Renal cortical epithelial cell (primary cell): ENCODE results near the gene CTNS. TPM values are rescaled to one million over a fixed set of nuclear protein-coding genes. Genes with fewer than 3 reads are reported as not detected.

ENCODE experiments used
- DNase-seq: peaks from one replicate; pipeline ENCODE4 v3.0.0-alpha.2; 2011; ENCODE audit warnings: low read depth
- total RNA-seq: library from RNA; depleted of rRNA; stranded (reverse); fragments of >200 nt; gene quantifications from 2 replicates; pipeline ENCODE4 v1.2.3, GENCODE V29; 2014

CTNS gene
- total RNA-seq: 14.2 and 17.8 TPM in 2 replicates

GRCh38 chr17:3636154-3636907, at the start of gene CTNS, which contains the start of gene SHPK:
Gene CTNS, plus strand, starts transcription at chr17:3636760. Its CDS starts 3,447 bp downstream, at chr17:3640207.
Gene SHPK, minus strand, starts transcription at chr17:3636250. Its CDS starts 31 bp downstream, at chr17:3636219.
- DNase-seq: peak; percentile 90

DNA sequence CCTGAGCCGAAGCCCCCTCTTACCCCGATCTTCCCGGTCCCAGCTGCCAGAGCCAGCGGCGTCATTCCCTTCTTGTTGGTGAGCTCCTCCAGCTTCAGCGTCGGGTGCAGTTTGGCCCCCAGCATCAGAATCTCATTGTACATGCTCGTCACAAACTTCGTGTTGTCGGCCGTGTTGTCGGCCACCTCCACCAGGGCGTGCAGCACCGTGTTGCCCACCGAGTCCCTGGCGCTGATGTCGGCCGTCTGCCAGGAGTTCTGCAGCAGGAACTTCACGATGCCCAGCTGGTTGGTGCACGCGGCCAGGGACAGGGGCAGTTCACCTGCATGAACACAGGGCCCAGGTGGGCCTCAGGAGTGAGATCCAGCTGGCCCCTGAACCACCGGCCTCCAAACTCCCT, 46.8 kb upstream of the CTNS start:
- DNase-seq: no peak

GRCh38 chr17:3590231-3590630, 46.3 kb upstream of the CTNS start:
- DNase-seq: no peak

DNA sequence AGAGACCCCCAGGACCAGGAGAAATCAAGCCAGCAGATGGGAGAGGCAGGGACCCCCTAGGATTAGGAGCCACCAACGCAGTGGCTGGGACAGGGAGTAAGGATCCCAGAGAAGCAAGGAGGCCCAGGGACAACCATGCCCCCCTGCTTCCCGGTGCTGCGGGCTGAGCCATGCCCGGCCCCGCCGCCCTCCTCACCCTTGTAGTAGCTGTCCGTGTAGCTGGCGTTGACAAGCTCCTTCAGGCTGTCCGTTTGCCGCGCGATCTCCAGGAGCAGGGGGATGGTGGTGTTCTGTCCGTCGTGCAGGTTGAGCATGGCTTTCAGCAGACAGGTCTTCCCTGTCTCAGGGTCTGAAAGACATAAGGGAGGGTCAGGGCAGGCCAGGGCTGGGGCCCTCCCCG, 45.8 kb upstream of the CTNS start:
- DNase-seq: no peak

DNA sequence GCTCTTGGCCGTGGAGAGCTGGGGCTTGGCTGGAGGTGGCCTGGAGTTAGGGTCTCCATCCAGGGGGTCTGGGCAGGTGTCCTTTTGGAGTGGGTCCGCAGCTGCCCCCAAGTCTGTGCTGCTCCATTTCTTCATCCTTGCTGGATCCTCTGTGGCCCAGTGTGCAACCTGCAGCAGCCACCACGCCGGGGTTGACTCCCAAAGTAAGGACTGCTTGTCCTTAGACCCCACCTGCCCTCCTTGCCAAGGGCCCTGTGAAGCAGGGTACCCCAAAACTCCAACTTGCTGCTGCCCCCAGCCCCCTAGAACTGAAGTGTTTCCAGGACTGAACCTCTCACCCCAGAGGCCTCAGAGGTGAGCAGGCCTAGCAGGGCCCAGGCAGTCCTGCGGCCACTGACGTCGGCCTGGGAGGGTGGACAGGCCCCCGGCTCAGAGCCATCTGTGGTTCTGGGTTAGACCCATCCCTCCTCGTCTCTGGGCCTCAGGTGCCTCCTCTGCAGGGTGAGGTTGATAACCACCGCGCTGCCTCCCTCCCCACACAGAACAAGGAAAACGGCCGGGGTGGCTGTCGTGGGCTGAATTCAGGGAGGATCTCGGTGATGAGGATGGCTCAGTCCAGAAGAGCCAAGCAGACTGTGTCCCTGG, 44.2 kb upstream of the CTNS start:
- DNase-seq: no peak

- no peak for DNase-seq
Observed at GRCh38 chr17:3593384-3593783, 43.2 kb upstream of the CTNS start.

DNA sequence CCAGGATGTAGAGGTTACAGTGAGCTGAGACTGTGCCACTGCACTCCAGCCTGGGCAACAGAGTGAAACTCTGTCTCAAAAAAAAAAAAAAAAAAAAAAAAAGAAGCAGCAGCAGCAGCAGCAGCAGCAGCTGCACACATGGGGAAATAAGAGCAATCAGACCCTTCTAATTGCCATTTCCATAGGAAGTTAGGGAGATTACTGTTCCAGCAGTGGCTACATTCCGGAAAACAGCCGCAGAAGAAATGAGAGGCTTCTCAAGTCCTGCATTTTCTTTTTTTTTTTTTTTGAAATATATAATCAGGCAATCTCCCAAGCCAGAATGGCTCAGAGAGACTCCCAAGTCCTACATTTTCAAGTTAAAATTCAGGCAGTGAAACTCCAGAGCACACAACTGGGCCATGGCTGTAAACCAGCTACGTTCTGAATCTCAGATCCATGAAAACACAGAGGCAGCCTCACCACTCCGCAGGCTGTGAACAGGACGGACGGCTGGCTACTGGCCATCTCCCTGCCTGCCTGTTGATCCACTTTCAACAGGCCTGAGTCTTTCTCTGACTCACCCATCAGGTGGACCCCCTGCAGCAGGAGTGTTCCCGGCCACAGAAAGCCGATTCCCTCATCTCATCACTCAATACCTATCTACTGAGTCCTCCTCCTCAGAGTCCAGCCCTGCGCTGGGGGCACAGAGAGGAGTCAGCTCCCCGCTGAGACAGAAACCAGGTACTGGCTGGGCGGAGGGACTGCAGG, 42.3 kb upstream of the CTNS start:
- peak; percentile 1 for DNase-seq

GRCh38 chr17:3594976-3595375, 41.6 kb upstream of the CTNS start:
- no peak for DNase-seq

GRCh38 chr17:3596804-3597464, 39.6 kb upstream of the CTNS start:
- DNase-seq: no peak

DNA sequence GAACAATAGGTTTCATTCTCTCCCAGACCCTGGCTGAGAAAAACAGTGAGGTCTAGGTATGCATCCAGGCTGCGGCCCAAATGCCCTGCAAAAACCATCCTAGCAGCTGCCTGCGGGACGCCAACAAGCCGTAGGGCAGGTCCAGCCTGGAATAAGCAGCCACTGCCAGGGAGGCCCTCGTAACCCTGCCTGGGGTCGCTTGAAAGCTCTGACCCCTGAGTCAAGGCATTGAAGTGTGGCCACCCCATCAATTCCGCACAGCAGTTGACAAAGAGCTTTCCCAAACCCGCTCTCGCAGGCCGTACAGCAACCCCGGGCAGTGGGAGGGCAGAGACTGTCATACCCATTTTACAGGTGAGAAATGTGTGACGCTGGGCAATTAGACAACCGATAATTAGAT, 38.5 kb upstream of the CTNS start:
- no peak for DNase-seq

- DNase-seq: no peak
Observed at GRCh38 chr17:3600529-3601205, 35.9 kb upstream of the CTNS start.

DNA sequence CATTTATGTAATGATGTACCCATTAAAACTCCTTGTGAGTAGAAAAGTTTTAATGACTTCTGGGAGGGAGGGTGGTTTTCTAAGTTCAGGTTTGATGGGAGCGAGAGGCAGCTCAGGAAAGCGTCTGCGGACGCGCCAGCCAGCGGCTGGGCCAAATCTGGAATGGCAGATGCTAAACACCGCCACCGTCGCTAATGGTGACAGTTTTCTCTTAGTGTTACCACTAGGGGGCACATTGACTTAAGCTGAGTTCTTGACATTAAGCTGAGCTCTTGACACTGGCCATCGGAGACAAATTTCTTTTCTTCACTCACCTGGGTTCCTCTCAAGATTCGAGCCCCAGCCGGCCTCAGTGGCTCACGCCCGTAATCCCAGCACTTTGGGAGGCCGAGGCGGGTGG, 34.1 kb upstream of the CTNS start:
- peak; percentile 6 for DNase-seq

DNA sequence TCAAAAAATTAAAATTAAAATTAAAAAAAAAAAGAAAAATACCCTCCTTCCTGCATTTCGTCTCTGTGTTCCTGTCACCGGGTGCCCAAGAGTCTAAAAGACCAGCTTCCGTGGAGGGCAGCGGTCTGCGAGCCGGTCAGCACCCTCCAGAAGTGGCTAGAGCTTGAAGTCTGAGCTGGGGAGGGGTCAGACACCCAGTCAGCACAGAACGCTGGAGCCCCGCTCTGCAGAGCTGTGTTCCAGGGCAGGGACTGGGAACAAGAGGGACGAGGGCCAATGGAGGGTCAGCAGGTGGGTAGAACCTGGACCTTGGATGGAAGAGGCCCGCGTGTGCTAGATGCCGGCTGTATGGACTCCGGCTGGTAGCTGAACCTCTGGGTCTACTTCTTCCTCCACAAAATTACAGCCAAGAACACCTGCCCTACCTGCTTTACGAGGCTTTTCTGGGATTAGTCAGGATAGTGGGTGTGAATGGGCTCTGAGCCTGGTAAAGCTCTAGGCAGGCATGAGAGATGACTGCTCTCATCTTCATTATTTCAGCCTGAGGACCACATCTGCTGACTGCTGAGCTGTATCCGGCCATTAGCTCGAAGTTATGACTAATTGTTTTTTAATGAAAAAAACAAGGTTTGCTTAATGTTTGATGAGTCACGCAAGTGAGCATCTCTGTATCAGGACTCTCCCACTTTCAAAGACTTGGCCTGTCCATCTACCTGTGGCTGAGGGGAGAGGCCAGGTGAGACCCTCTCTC, 33.3 kb upstream of the CTNS start:
- peak; percentile 58 for DNase-seq

DNA sequence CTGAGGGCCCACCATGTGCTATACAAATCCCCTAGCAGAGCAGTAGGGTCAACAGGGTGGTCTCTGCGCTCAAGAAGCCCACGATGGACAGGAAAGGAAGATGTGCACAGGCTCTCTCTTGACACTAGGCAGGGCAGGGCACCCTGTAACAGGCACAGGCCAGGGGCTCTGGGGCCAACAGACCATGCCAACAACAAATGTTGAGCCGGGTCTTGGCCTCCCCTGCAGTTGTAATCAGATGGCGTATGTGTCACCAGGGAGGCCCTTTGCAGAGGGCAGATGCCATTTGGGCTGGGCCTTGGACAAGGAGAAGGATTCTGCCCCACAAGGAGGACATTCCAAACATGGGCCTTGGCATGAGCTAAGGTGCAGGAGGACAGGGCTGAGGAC, 32.7 kb upstream of the CTNS start:
- DNase-seq: no peak

DNA sequence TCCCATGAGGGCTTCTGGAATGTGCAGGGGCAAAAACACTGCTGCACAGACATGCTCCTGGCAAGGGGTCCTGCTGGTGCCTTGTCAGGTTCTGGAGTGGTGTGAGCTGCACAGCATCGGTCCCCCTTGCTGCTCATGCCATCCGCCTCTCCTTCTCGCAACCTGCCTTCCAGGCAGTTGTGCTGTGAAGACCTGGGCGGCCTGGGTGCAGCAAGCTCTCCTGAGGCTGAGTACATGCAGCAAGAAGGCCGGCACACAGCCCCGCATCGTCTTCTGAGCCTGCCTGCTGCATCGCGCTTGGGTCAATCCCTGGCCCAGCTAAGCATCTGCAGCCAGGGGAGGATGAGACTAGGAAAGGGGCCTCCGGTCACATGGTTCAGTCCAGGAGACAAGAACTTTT, 26.9 kb upstream of the CTNS start:
- no peak for DNase-seq

DNA sequence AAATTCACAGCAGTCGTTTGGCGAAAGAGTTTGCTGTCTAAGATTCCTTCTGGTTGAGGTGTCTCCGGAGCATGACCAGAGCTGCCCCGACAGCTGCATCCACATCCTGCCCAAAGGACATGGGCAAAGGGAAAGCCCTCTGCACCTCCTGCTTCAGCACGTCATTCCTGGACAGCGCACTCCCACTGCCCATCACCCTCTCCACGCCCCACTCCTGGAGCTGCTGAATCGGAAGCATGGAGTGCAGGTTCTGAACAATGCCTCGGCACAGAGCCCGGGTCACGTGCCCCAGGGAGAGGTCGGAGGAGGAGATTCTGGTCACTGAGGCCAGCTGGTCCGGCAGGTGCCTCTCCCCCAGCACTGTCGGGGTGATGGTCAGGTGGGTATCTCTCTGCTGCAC, 26.0 kb upstream of the CTNS start:
- no peak for DNase-seq

- no peak for DNase-seq
Observed at GRCh38 chr17:3613124-3613523, 23.4 kb upstream of the CTNS start.

GRCh38 chr17:3615160-3615870, 21.2 kb upstream of the CTNS start:
- DNase-seq: no peak

GRCh38 chr17:3621146-3621720, 15.3 kb upstream of the CTNS start:
- DNase-seq: no peak
